Mesenteric fat pad (tissue), 1 donor: ENCODE results near the gene PCDHGB5. TPM values are rescaled to one million over a fixed set of nuclear protein-coding genes. Genes with fewer than 3 reads are reported as not detected.
"Not testable (repeated sequence)": the region's sequence is repeated elsewhere in the genome, so short reads cannot be mapped to it uniquely, and the experiment has no call there.

Experiments
- DNase-seq: peaks from one replicate; pipeline ENCODE4 v3.0.0-alpha.2; 2020; ENCODE audit warnings: low spot score
- long read RNA-seq: library from polyadenylated mRNA; unstranded; transcript quantifications from one replicate; pipeline ENCODE4 v2.0.0, GENCODE V29; 2020
- total RNA-seq: library from RNA; stranded (reverse); fragmentation: NEBNext Ultra II Directional; extraction: Animal tissue kit (Norgen Biotek cat#: 25700); gene quantifications from one replicate; pipeline ENCODE4 v1.2.1, GENCODE V29; 2021
- donor health status: DM: yes; HTN: yes; CAD: no.

Gene PCDHGB5
- 5.9 TPM for total RNA-seq
- long read RNA-seq, partial matches to known transcripts, result 0 of 2 reads
- long read RNA-seq, other reads (novel, unspliced or antisense), result 0 of 2 reads

DNA sequence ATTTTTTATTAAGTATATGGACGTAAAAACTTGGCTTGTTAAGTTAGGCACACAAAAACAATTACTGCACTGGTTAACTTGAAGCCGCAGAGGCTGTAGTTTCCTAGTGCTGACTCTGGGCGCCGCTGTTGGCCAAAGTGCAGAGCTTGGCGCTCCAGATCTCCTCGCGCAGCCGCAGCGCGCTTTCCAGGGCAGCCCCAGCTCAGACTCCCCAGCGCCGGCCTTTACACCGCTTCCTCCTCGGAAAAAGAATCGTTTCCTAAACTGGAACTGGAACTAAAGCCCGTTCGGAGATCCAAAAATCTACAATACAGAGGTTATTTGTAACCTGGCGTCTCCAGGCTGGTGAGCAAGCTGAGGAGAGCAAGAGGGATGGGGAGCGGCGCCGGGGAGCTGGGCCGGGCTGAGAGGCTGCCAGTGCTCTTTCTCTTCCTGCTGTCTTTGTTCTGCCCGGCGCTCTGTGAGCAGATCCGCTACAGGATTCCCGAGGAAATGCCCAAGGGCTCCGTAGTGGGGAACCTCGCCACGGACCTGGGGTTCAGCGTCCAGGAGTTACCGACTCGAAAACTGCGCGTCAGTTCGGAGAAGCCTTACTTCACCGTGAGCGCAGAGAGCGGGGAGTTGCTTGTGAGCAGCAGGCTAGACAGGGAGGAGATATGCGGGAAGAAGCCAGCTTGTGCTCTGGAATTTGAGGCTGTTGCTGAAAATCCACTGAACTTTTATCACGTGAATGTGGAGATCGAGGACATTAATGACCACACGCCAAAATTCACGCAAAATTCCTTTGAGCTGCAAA lies at the start of gene PCDHGB5:
Gene PCDHGB5 (plus strand): TSS at position 192 of the 796 bp plus-strand sequence. CDS start 181 bp downstream, at position 373.
- DNase-seq, result not testable (repeated sequence)

DNA sequence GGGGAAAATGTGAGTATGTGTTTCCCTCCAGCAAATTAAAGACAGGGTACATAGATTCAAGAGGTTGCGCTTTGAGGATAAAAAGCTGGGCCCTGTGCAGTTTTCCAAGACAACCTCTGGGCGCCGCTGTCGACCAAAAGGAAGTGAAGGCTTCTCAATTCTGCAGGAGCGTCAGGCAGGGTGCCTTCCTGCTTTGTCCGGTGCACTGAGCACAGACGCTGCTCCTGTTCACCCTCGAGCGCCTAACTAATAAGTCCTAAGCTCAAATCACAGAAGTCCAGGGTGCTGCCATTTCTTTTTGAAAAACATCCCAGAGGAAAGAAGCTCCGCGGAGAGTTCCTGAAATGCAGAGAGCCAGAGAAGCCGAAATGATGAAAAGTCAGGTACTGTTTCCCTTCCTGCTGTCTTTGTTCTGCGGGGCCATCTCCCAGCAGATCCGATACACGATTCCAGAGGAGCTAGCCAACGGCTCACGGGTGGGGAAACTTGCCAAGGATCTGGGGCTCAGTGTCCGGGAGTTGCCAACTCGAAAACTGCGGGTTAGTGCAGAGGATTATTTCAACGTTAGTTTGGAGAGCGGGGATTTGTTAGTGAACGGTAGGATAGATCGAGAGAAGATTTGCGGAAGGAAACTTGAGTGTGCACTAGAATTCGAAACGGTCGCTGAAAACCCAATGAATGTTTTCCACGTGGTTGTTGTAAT lies 47.7 kb upstream of the PCDHGB5 start, which contains the start of gene PCDHGB1:
Gene PCDHGB1 (plus strand): TSS at position 183 of the 703 bp plus-strand sequence. CDS start 162 bp downstream, at position 345.
- peak; percentile 65 for DNase-seq

DNA sequence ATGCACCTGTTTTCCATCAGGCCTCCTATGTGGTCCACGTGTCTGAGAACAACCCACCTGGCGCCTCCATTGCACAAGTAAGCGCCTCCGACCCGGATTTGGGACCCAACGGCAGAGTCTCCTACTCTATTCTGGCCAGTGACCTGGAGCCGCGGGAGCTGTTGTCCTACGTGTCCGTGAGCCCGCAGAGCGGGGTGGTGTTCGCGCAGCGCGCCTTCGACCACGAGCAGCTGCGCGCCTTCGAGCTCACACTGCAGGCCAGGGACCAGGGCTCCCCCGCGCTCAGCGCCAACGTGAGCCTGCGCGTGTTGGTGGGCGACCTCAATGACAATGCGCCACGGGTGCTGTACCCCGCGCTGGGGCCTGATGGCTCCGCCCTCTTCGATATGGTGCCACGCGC lies 46.2 kb upstream of the PCDHGB5 start:
- DNase-seq, result peak; percentile 74

DNA sequence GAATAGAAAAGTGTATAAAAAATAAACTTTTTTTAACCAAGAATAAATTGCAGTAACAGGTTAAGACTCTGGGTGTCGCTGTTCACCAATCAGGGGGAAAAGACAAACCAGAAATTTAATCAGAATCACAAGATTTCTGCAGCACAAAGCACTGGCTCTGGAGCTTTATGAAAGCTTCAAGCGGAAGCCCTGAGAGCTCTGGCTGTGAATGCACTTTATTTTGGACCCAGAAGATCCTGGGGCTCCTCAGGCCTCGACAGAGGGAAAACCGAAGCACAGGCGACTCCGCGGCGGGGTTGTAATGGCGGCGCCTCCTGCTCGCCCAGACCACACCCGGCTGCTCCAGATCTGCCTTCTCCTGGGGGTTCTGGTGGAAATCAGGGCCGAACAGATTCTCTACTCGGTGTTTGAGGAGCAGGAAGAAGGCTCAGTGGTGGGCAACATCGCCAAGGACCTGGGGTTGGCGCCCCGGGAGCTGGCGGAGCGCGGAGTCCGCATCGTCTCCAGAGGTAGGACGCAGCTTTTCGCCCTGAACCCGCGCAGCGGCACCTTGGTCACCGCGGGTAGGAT lies 42.8 kb upstream of the PCDHGB5 start, which contains the start of gene PCDHGA4:
Gene PCDHGA4 (plus strand): TSS at position 122 of the 570 bp plus-strand sequence. CDS start 87 bp downstream, at position 209.
- peak; percentile 78 for DNase-seq

DNA sequence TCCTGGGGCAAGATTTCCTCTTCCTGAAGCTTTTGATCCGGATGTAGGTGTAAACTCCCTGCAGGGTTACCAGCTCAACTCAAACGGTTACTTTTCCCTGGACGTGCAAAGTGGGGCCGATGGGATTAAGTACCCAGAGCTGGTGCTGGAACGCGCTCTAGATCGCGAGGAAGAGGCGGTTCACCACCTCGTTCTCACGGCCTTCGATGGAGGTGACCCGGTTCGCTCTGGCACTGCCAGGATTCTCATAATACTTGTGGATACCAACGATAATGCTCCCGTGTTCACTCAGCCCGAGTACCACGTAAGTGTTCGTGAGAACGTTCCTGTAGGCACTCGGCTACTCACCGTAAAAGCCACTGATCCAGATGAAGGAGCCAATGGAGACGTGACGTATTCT lies 42.1 kb upstream of the PCDHGB5 start:
- DNase-seq, result peak; percentile 65

DNA sequence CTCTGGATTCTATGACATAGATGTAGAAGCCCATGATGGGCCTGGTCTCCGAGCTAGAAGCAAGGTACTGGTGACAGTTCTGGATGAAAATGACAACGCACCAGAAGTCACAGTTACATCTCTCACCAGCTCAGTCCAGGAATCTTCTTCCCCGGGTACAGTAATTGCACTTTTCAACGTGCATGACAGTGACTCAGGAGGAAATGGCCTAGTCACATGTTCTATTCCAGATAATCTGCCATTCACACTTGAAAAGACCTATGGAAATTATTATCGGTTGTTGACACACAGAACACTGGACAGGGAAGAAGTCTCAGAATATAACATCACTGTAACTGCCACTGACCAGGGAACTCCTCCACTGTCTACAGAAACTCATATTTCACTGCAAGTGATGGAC lies 41.6 kb upstream of the PCDHGB5 start:
- DNase-seq, result no peak

DNA sequence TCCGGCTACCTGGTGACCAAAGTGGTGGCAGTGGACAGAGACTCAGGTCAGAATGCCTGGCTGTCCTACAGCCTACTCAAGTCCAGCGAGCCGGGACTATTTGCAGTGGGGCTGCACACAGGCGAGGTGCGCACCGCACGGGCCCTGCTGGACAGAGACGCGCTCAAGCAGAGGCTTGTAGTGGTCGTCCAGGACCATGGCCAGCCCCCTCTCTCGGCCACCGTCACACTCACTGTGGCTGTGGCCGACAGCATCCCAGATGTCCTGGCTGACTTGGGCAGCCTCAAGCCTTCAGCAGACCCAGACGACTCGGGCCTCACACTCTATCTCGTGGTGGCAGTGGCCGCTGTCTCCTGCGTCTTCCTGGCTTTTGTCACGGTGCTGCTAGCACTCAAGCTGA lies 40.8 kb upstream of the PCDHGB5 start:
- peak; percentile 86 for DNase-seq

DNA sequence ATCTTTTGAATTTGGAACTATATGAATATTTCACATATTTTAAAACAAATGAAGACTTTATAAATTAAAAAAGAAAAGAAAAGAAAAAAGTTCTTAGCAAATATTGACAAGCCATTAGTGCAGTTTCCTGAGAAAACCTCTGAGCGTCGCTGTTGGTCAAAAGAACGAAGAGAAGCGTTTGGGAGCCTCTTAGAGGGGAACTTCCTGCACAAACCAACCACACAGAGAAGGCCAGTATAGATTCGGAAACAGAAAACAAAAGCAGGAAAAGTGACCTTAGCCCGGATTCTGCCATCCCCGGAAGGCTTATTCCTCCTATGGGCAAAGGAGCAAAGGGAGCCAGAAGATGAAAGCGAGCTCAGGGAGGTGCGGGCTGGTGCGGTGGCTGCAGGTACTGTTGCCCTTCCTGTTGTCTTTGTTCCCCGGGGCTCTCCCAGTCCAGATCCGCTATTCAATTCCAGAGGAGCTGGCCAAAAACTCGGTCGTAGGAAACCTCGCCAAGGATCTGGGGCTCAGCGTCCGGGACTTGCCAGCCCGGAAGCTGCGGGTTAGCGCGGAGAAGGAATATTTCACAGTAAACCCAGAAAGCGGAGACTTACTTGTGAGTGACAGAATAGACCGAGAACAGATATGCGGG lies 37.8 kb upstream of the PCDHGB5 start, which contains the start of gene PCDHGB2:
Gene PCDHGB2 (plus strand): TSS at position 205 of the 637 bp plus-strand sequence. CDS start 142 bp downstream, at position 347.
- peak; percentile 79 for DNase-seq

DNA sequence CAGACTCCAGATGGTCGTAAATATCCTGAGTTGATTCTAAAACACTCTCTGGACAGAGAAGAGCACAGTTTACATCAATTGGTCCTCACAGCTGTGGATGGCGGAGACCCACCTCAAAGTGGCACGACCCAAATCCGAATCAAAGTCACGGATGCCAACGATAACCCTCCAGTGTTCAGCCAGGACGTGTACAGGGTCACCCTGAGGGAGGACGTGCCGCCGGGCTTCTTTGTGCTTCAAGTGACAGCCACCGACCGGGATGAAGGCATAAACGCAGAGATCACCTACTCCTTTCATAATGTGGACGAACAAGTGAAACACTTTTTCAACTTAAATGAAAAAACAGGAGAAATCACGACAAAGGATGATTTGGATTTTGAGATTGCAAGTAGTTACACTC lies 37.1 kb upstream of the PCDHGB5 start:
- peak; percentile 74 for DNase-seq

DNA sequence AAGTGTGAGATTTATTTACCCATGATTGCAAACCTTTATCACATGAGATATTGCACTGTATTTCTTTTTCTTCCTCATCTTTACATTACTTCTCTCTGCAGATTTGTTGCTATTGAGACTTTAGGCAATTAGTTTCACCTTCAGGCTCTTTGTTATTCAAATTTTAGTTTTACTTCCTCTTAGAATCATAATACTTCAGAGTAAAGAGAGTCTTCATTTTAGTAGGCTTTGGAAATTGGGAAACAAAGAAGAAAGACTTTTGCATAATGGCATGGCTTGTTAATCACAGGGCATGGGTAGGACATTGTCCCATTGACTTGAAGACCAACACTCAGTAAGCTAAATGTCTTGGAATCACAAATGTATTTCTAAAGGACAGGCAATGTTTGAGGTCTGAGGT lies 35.0 kb upstream of the PCDHGB5 start:
- DNase-seq, result no peak

DNA sequence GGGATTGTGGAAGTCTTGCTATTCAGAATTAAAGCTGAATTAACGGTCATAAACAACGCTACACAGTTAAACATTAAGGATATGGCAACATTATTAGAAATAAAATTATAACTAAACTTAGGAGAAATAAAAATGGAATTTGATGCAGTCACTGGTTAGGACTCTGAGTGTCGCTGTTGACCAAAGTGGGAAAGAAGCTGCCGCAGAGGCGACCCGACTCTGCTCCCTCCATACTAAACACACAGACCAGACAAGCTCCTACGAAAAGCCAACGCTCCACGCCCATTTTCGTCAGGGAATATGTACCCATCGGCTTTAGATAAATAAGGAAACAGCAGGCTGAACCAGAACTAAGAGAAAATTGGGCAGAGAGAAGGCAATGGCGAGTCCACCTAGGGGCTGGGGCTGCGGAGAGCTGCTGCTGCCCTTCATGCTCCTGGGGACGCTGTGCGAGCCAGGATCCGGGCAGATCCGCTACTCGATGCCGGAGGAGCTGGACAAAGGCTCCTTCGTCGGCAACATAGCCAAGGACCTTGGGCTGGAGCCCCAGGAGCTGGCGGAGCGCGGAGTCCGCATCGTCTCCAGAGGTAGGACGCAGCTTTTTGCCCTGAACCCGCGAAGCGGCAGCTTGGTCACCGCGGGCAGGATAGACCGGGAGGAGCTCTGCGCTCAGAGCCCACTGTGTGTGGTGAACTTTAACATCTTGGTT lies 33.6 kb upstream of the PCDHGB5 start, which contains the start of gene PCDHGA5:
Gene PCDHGA5 (plus strand): TSS at position 211 of the 709 bp plus-strand sequence. CDS start 169 bp downstream, at position 380.
- peak; percentile 84 for DNase-seq

DNA sequence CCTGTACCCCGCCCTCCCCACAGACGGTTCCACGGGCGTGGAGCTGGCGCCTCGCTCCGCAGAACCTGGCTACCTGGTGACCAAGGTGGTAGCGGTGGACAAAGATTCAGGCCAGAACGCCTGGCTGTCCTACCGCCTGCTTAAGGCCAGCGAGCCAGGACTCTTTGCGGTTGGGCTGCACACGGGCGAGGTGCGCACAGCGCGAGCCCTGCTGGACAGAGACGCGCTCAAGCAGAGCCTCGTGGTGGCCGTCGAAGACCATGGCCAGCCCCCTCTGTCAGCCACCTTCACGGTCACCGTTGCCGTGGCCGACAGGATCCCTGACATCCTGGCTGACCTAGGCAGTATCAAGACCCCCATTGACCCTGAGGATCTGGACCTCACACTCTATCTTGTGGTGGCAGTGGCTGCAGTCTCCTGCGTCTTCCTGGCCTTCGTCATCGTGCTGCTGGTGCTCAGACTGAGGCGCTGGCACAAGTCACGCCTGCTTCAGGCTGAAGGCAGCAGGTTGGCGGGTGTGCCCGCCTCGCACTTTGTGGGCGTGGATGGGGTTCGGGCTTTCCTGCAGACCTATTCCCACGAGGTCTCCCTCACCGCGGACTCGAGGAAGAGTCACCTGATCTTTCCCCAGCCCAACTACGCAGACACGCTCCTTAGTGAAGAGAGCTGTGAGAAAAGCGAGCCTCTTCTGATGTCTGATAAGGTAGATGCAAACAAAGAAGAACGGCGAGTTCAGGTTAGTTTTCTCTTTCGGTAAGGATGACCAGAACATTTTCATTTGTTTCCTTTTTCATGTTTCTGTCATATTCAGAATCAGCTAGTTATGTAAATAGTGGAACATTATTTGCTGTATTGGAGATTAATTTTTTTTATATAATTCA lies 31.5 kb upstream of the PCDHGB5 start:
- peak; percentile 62 for DNase-seq

DNA sequence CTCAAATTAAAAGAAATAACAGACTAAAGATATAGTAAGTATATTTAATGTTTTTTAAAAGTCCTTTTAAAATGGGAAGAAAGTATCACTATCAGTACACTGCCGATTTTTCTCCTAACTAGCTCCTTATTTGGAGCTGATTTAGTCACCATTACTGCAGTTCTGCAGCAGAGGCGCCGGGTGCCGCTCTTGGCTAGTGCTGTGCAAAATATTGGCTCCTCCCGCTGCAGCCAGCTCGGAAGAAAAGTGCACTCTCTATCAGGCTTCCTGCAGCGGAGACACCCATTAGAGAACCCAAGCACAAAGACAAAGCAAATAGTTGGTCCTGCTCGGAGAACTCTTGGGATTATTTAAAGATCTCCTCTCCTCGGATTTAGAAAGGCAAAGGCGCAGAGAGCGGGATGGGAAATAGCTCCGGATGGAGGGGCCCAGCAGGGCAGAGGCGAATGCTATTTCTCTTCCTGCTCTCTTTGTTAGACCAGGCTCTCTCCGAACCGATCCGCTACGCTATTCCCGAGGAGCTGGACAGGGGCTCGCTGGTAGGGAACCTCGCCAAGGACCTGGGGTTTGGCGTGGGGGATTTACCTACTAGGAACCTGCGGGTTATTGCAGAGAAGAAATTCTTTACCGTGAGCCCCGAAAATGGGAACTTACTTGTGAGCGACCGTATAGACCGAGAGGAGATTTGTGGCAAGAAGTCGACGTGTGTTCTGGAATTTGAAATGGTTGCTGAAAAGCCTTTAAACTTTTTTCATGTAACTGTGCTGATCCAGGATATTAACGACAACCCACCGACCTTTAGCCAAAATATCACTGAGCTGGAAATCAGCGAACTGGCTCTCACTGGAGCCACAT lies 27.5 kb upstream of the PCDHGB5 start, which contains the start of gene PCDHGB3:
Gene PCDHGB3 (plus strand): TSS at position 249 of the 855 bp plus-strand sequence. CDS start 153 bp downstream, at position 402.
- peak; percentile 67 for DNase-seq

DNA sequence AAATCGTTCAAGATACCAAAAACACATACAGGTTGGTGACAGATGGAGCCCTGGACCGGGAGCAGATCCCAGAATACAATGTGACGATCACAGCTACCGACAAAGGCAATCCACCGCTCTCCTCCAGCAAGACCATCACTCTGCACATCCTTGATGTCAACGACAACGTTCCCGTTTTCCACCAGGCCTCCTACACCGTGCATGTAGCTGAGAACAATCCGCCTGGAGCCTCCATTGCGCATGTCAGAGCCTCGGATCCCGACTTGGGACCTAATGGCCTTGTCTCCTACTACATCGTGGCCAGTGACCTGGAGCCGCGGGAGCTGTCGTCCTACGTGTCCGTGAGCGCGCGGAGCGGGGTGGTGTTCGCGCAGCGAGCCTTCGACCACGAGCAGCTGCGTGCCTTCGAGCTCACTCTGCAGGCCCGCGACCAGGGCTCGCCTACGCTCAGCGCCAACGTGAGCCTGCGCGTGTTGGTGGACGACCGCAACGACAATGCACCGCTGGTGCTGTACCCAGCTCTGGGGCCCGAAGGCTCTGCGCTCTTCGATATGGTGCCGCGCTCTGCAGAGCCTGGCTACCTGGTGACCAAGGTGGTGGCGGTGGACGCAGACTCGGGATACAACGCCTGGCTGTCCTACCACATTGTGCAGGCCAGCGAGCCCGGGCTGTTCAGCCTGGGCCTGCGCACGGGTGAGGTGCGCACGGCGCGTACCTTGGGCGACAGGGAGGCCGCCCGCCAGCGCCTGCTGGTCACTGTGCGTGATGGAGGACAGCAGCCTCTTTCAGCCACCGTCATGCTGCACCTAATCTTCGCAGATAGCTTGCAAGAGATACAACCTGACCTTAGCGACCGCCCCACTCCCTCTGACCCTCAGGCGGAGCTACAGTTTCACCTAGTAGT lies 25.9 kb upstream of the PCDHGB5 start:
- no peak for DNase-seq

DNA sequence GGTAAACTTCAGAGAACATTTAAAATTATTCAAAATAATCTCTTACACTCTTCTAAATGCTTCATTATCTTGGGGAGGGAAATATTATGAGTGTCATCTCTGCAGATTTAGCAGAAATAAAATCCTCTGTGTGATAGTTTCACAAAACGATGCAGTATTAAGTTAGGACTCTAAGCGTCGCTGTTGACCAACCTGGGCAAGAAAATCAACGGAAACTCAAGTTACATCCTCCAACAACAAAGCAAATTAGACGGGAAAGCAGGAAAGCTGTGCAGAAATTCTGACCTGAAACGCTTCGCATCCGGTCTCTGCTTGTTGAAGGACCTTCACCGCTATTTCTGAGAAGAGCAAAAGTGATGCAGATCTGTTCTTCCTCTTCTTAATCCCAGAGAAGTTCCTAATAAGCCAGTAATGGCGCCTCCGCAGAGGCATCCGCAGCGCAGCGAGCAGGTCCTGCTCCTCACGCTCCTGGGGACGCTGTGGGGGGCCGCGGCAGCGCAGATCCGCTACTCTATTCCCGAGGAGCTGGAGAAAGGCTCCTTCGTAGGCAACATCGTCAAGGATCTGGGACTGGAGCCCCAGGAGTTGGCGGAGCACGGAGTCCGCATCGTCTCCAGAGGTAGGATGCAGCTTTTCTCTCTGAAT lies 24.0 kb upstream of the PCDHGB5 start, which contains the start of gene PCDHGA6:
Gene PCDHGA6 (plus strand): TSS at position 219 of the 645 bp plus-strand sequence. CDS start 193 bp downstream, at position 412.
- DNase-seq, result peak; percentile 67

DNA sequence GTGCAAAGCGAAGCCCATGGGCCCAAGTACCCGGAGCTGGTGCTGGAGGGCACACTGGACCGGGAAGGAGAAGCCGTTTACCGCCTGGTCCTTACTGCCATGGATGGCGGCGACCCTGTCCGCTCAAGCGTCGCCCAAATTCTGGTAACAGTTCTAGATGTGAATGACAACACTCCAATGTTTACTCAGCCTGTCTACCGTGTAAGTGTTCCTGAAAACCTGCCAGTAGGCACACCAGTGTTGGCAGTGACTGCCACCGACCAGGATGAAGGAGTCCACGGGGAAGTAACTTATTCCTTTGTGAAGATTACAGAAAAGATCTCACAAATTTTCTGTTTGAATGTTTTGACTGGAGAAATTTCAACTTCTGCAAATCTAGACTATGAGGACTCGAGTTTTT lies 23.1 kb upstream of the PCDHGB5 start:
- no peak for DNase-seq
